ENCODE data around the gene ZFY.

Gene ZFY

DNA sequence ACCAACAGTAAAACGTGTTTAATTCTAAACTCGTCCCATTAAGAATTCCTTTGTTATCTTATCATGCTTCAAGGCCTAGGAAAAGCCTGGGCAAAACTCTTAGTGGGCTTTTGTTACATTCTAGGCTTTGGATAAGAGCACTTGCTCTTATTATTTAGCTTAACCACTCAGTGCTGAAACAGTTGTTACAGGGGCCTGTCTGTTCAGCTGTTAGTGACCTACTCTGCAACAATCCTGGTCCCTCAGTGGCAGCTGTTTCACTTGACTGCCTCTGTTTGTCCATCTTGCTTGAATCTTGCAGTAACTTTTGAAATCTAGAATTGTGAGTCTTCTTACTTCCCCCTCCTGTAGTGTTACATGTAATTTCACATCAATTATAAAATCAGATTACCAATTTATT is 88.4 kb downstream of the ZFY start:
- TF ChIP-seq, protein P1, sequence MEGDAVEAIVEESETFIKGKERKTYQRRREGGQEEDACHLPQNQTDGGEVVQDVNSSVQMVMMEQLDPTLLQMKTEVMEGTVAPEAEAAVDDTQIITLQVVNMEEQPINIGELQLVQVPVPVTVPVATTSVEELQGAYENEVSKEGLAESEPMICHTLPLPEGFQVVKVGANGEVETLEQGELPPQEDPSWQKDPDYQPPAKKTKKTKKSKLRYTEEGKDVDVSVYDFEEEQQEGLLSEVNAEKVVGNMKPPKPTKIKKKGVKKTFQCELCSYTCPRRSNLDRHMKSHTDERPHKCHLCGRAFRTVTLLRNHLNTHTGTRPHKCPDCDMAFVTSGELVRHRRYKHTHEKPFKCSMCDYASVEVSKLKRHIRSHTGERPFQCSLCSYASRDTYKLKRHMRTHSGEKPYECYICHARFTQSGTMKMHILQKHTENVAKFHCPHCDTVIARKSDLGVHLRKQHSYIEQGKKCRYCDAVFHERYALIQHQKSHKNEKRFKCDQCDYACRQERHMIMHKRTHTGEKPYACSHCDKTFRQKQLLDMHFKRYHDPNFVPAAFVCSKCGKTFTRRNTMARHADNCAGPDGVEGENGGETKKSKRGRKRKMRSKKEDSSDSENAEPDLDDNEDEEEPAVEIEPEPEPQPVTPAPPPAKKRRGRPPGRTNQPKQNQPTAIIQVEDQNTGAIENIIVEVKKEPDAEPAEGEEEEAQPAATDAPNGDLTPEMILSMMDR (conservative IDR thresholded peaks at IDR 0.05): no peak
- peak overlapping the region; percentile 15; the same call in 1 of the 2 replicates for H3K27ac ChIP-seq

DNA sequence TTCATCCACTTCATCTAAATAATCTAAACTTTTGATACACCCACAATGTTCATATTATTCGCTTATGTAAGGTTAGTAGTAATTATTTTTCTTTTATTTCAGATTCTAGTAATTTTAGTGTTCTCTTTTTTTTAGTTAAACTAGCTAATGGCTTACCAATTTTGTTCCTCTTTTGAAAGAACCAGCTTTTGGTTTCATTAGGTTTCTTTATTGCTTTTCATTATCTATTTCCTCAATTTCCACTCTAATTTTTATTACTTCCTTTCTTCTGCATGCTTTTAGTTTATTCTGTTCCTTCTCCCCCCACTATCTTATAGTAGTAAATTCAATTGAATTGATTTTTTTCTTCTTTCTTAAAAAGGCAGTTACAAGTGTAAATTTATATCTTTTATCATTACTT is 90.2 kb downstream of the ZFY start:
- TF ChIP-seq, protein P1 (conservative IDR thresholded peaks at IDR 0.05): no peak
- H3K27ac ChIP-seq: no peak overlapping the region

Data from VCaP (cell line).